Ascending aorta (tissue), 2 donors: ENCODE results near the gene BPIFB6. TPM values are rescaled to one million over a fixed set of nuclear protein-coding genes. Genes with fewer than 3 reads are reported as not detected.

ENCODE experiments used
- DNase-seq, 2 donors: peaks; one replicate each; pipeline ENCODE4 v3.0.0-alpha.2; 2019; ENCODE audit warnings: low spot score in 2 of 2
- H3K27ac ChIP-seq, 2 donors: fragments of 200-600 bp; sonication (generic); one replicate each; pipeline ENCODE4 v1.5.1; 2016 to 2017; ENCODE audit warnings: mild to moderate bottlenecking in 1 of 2
- H3K27me3 ChIP-seq: fragments of 200-600 bp; sonication (generic); one replicate; pipeline ENCODE4 v1.5.1; 2017
- H3K36me3 ChIP-seq, 2 donors: fragments of 200-600 bp; sonication (generic); one replicate each; pipeline ENCODE4 v1.5.1; 2016
- H3K4me1 ChIP-seq, 2 donors: fragments of 200-600 bp; sonication (generic); one replicate each; pipeline ENCODE4 v1.5.1; 2016 to 2017; ENCODE audit warnings: mild to moderate bottlenecking in 1 of 2
- H3K4me3 ChIP-seq, 2 donors: fragments of 200-600 bp; sonication (generic); one replicate each; pipeline ENCODE4 v1.5.1; 2016 to 2017; ENCODE audit warnings: mild to moderate bottlenecking in 1 of 2
- H3K9me3 ChIP-seq, 2 donors: fragments of 200-600 bp; sonication (generic); one replicate each; pipeline ENCODE4 v1.5.1; 2016
- CTCF ChIP-seq, 3 experiments: fragments of 200-600 bp in 2 of 3; fragments of 450-650 bp in 1 of 3; sonication (generic) in 2 of 3; IDR thresholded peaks; one replicate each; pipeline ENCODE4 v1.5.1; 2016 to 2019; ENCODE audit warnings: antibody characterized with exemption in 3 of 3, mild to moderate bottlenecking in 1 of 3, moderate library complexity in 1 of 3
- intact Hi-C: fragments of 100-400 bp; cut with DNase I; formaldehyde crosslinking; loops from one replicate; pipeline ENCODE4 v1.15.1; 2023
- total RNA-seq: library from RNA; depleted of rRNA; stranded (reverse); fragments of >200 nt; gene quantifications from one replicate; pipeline ENCODE4 v1.1.0, GENCODE V29; 2016

The BPIFB6 gene
- total RNA-seq, 1 donor from 2014 or later, result not detected

- Histone ChIP-seq H3K9me3 (no peaks in the 10 kb centered on the region), H3K27ac (no peak overlapping the region), H3K27me3 (no peaks in the 10 kb centered on the region), H3K4me3 (no peak overlapping the region), H3K4me1 (no peaks in the 10 kb centered on the region), H3K36me3 (no peaks in the 10 kb centered on the region)
- intact Hi-C loops, result no loop called here
- DNase-seq, result no peak
- no peak for TF ChIP-seq CTCF (IDR thresholded peaks at IDR 0.05)
Observed at GRCh38 chr20:33067806-33068205, 36.4 kb downstream of the BPIFB6 start.

- H3K27ac ChIP-seq, result no peak overlapping the region
- H3K36me3 ChIP-seq, result no peaks in the 10 kb centered on the region
- no peaks in the 10 kb centered on the region for H3K9me3 ChIP-seq
- DNase-seq, result no peak
- intact Hi-C loops, result no loop called here
- no peaks in the 10 kb centered on the region for H3K4me1 ChIP-seq
- H3K4me3 ChIP-seq, result no peak overlapping the region
- no peaks in the 10 kb centered on the region for H3K27me3 ChIP-seq
- TF ChIP-seq CTCF (IDR thresholded peaks at IDR 0.05), result no peak
Observed at GRCh38 chr20:33068251-33068939, 36.9 kb downstream of the BPIFB6 start.

GRCh38 chr20:33069673-33070072, 38.2 kb downstream of the BPIFB6 start:
- Histone ChIP-seq H3K27ac (no peak overlapping the region), H3K36me3 (no peaks in the 10 kb centered on the region), H3K4me3 (no peak overlapping the region), H3K4me1 (no peaks in the 10 kb centered on the region), H3K27me3 (no peaks in the 10 kb centered on the region), H3K9me3 (no peaks in the 10 kb centered on the region)
- TF ChIP-seq CTCF (IDR thresholded peaks at IDR 0.05), result no peak
- DNase-seq, result no peak
- intact Hi-C loops, result no loop called here

GRCh38 chr20:33070111-33071053, 38.9 kb downstream of the BPIFB6 start:
- no peak for TF ChIP-seq CTCF (IDR thresholded peaks at IDR 0.05)
- no peak overlapping the region for H3K4me3 ChIP-seq
- H3K4me1 ChIP-seq, result no peaks in the 10 kb centered on the region
- no peak for DNase-seq
- no peak overlapping the region for H3K27ac ChIP-seq
- H3K27me3 ChIP-seq, result no peaks in the 10 kb centered on the region
- H3K36me3 ChIP-seq, result no peaks in the 10 kb centered on the region
- intact Hi-C loops, result no loop called here
- no peaks in the 10 kb centered on the region for H3K9me3 ChIP-seq

- Histone ChIP-seq H3K36me3 (no peaks in the 10 kb centered on the region), H3K27me3 (no peaks in the 10 kb centered on the region), H3K4me3 (no peak overlapping the region), H3K4me1 (no peaks in the 10 kb centered on the region), H3K9me3 (no peaks in the 10 kb centered on the region), H3K27ac (no peak overlapping the region)
- no peak for DNase-seq
- TF ChIP-seq CTCF (IDR thresholded peaks at IDR 0.05), result no peak
- intact Hi-C loops, result no loop called here
Observed at GRCh38 chr20:33071198-33071597, 39.8 kb downstream of the BPIFB6 start.
